T-helper 9 cell (primary cell): ENCODE data around the gene PCNX4.

Source experiments
- DNase-seq: peaks from one replicate; pipeline ENCODE4 v3.0.0-alpha.2; 2020

The PCNX4 gene

DNA sequence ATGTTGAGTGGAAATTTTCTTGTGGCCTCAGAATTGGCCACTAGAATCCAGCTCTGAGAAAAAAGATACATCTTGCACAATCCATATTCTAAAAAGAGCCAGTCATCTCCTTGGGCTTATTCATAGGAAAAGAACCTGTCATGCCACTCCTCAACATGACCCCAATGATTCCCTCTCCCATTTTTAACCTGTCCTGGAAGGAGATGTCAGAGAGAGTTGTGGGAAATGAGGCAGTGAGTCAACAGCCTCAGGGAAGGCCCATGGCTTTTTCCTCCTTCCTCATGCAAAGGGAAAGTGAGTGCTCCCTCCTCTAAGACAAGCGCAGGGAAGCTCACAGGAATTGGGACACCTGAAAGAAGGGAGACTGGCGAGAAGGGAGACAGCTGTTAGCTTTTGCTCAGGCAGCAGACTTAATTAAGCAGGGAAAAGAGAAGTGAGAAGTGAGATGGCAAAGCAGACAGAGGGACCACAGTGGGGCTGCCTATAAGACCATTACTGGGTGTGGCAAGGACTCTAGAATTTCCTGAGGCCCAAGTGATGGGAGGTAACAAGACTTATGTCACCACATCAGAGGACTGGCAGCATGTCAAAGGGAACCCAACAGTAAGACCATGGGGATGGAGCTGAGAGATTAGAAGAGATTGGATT, 83.7 kb downstream of the PCNX4 start:
- no peak for DNase-seq

GRCh38 chr14:60178164-60178563, 86.4 kb downstream of the PCNX4 start:
- no peak for DNase-seq

GRCh38 chr14:60178820-60179219, 87.1 kb downstream of the PCNX4 start:
- DNase-seq, result no peak

DNA sequence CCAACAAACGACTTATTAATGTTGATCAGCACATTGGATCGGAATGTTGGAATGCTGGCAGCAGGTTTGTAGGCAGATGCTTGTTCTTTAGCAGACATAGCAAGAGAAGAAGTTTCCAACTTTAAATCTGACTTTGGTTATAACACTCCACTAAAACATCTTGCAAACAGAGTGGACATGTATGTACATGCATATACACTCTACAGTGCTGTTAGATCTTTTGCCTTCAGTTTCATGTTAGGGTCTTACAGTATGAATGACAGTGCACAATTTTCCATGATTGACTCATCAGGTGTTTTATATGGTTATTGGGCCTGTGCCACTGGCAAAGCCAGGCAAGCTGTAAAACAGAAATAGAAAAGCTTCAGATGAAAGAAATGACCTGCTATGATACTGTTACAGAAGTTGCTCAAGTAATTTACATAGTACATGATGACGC, 87.7 kb downstream of the PCNX4 start:
- DNase-seq, result no peak

DNA sequence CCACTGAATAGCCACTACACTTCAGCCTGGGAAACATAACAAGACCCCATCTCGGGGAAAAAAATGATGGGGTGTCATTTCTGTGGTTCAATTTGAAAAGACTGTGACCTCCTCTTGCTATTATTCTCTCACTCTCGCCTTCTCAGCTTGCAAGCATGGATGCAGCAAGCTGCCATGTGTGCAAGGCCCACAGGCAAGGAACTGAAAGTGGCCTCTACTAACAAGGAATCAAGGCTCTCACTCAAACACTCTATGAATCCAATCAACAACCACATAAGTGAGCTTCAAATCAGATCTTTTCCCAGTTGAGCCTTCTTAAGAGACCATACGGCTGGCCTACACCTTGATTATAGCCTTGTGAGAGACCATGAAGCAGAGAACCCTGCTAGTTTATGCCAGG, 91.4 kb downstream of the PCNX4 start:
- DNase-seq, result no peak

- no peak for DNase-seq
Observed at GRCh38 chr14:60183741-60184140, 92.0 kb downstream of the PCNX4 start.

DNA sequence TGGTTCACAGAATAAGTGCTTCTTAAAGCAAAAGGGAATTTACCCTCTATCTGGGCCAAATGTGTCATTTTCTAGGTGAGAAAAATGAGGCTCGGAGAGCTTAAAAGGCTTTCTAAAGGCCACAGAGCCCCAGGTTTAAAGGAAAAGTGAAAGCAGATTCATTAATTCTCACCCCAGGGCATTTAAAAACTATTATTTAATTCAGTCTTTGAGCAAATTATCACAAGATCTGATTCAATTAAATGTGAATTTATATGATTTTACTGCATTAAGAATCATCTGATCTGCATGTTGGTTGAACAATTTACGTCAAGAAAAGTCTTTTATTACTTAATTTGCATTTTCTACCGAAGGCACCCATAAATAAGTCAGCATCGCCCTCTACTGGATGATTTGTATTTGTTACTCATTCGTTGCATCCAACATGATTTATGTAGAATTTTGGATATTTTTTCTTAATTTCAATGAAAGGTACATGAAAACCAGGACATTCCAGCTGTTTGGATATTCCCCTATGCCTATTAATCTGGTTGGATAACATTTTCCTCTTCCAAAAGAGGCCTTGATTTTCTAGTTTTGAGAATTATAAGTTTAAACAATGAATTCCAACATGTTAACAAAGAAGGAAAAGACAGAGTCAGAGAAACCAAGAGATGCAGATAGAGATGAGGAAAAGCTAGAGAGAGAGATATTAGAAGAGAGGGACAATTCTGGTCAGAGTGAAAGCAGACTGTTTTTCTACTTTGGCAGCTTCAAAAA, 92.6 kb downstream of the PCNX4 start:
- no peak for DNase-seq

- DNase-seq, result no peak
Observed at GRCh38 chr14:60184905-60185555, 93.3 kb downstream of the PCNX4 start.

- no peak for DNase-seq
Observed at GRCh38 chr14:60188115-60188514, 96.4 kb downstream of the PCNX4 start.

DNA sequence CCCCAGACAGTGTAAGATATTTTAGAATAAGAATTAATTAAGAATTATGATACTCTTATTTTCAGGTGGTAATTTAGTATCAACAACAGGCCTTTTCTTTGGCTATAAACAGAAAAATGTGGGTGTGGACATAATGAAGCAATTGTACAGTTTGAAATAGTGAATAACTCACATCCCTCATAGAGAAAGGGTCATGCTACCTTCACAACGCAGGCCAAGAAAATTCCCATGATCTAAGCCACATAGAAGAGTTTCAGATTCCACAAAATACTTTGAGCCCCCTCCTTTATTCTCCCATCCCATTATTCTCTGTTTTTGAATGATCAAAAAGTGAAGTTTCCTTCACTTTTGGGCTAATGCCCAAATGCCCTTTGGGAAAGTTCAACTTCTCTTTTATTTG, 97.0 kb downstream of the PCNX4 start:
- DNase-seq, result no peak

DNA sequence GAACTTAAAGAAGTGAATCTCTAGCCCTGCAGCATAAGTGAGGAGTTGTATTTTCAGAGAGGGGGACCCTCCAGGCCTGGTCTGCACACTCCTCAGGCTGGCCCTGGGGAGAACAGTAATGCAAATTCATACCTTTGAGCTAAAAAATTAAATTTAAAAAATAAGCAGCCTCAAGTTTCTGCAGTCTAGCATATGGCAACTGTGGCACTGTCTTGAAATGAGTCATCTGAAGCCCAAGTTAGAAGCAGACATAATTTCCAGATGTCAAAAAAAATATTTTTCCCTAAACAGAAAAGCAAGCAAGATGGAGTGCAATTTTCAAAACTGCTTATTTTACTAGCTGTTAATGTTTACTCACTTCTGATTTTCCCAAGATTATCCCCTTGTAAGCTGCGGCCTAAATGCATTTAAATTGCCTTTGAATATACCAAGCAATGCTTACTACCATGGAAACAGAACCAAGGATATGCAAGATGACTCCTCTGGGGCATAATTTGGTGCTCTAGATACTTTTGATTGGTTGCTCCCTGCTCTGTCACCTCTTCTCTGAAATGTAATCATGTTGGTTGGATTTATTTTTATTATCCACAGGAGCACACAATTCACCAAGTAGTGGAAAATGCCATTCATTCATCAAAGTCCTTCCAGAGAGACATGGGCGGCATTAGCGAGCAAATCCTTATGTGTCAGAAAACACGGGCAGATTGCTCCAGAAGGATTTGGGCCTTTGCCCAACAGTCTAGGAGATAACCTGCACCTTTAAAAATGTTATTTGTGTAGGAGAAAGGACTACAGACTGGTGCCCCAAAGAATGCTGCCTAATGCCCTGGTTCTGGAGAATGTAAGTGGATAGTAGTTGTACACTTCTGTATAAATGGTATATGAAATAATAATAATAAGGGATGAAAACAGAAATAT, 98.5 kb downstream of the PCNX4 start:
- DNase-seq, result no peak

DNA sequence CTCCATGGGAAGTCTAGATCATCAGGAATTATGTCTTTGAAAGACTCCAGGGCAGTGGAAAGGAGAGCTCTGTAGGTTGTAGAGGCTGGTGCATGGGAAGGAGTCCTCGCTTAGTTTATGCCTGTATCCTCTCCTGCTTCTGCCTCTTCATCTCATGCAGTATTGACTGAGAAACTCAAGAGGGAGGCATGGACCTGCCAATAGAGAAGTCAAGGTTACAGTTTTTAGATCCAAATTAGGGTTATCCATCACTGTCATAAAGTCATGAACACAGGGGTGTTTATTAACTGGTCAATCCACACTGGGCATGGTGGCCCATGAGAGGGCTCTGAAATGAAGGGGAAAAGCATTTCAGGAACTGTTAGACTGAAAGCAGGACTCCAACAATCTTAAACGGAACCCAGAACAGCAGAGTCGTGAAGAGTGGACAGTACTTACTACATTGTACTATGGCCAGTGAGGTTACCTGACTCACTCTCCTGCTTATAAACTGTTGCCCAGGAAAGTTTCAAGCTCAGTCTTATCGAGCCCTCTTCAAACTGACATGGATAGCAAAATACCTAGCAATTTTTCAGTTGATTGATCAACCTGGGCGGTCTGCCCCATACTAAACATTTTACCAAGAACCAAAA, 103.6 kb downstream of the PCNX4 start:
- DNase-seq, result no peak

GRCh38 chr14:60196291-60196690, 104.6 kb downstream of the PCNX4 start:
- no peak for DNase-seq

GRCh38 chr14:60197629-60198303, 106.0 kb downstream of the PCNX4 start:
- DNase-seq, result no peak

DNA sequence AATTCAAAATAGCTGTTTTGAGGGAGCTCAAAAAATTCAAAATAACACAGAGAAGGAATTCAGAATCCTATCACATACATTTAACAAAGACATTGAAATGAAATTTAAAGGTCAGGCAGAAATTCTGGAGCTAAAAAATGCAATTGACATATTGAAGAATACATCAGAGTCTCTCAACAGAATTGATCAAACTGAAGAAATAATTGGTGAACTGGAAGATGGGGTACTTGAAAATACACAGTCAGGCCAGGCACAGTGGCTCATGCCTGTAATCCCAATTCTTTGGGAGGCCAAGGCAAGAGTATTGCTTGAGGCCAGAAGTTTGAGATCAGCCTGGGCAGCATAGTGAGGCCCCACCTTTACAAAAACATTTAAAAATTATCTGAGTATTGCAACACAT, 107.6 kb downstream of the PCNX4 start:
- DNase-seq, result no peak

- DNase-seq, result no peak
Observed at GRCh38 chr14:60204104-60204842, 112.5 kb downstream of the PCNX4 start.

GRCh38 chr14:60204843-60205774, 113.4 kb downstream of the PCNX4 start:
- no peak for DNase-seq

DNA sequence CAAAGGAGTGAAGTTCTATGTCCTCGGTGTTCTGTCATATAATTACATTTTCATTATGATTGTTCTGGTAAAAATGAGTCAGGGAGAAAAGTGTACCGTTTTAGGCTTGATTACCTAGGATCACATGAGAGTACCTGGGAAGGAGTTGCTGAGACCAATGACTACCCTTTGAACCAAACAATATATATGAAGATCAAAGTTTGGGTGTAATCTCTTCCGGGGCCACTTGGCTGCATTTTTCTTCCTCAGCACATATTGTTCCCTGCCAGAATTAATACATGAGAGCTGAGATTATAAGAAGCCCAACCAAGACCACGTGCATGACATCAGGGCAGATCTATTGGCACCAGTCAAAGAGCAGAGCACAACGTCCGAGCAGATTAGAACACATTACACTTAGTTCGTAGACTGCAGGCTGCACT, 114.5 kb downstream of the PCNX4 start:
- no peak for DNase-seq

- DNase-seq, result no peak
Observed at GRCh38 chr14:60206837-60207533, 115.3 kb downstream of the PCNX4 start.
